GM18909 (cell line): ENCODE measurements around the gene DCAF6.
"Not testable (repeated sequence)": the region's sequence is repeated elsewhere in the genome, so short reads cannot be mapped to it uniquely, and the experiment has no call there.

Source experiments
- ATAC-seq: cut with Tn5 transposase; IDR thresholded peaks from one replicate; pipeline ENCODE4 v1.9.1; 2021; ENCODE audit warnings: mild to moderate bottlenecking; ENCODE audit not compliant: unreplicated experiment, poor library complexity

DCAF6 gene

DNA sequence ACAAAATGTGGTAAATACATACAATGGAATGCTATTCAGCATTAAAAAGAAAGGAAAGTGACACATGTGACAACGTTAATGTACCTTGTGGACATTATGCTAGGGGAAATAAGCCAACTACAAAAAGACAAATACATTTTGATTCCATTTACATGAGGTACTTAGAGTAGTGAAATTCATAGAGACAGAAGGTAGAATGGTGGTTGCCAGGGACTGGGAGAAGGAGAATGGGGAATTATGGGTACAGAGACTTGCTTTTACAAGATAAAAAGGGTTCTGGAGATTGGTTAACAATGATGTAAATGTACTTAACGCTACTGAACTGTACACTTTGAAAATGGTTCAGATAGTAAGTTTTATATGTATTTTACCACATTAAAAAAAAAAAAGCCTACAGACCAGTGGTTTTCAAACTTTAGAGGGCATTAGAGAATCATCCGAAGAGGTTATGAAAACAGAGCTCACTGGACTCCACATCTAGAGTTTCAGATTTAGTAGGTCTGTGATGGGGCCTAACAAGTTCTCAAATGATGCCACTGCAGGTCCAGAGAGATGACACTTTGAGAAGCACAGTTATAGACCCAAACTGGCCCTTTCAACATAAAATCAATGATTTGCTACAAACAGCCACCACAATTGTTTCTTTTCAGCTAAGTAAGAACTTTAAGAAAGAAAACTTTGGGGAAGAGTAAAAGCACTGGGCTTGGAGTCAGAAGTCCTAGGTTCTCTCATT, 13.0 kb upstream of the DCAF6 start:
- ATAC-seq: no peak

DNA sequence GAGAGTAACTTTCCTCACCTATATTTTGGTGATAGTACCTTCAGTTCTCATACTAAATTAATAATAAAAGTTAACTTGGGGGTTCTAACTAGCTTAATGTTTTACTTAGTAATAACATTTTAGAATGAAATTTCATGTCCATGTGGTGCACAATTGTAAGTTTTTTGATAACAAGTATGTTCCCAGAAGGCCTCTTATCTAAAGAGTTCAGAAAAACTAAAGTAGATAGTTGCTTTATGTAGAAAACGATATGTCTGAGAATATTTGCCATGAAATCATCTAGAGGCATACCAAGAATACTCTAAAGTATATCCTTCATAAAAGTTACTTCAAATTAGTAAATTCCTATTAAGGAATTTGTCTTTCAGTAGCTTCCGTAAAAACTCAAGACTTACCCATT, 12.4 kb upstream of the DCAF6 start:
- ATAC-seq: no peak

DNA sequence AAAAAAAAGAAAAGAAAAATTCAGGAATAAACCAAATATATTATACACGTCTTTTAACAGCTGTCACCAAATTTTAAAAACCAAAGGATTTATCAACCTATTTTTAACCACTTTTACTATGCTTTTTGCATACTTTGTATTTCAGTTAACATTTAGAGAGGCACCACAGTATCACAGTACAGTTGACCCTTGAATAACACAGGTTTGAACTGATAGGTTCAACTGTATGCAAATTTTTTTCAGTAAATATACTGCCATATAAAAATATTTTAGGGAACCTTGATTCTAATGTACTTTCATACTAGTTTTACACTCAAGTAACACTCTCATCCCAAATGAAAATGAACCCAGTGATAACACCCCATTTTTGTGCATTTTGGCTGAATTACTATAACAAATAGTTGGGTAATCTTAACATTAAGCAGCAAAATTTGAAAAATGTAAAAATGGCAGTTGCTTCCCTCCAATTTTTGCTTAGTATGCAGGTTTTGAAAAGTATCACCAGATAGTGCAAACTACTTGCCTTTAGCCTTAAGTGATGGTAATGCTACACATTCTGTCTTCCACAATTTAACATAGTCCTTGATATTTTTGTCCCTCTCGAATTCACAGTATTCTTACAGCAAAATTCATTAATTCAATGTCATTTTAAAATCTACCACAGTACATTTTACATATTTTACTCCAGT, 11.8 kb upstream of the DCAF6 start:
- ATAC-seq: no peak

DNA sequence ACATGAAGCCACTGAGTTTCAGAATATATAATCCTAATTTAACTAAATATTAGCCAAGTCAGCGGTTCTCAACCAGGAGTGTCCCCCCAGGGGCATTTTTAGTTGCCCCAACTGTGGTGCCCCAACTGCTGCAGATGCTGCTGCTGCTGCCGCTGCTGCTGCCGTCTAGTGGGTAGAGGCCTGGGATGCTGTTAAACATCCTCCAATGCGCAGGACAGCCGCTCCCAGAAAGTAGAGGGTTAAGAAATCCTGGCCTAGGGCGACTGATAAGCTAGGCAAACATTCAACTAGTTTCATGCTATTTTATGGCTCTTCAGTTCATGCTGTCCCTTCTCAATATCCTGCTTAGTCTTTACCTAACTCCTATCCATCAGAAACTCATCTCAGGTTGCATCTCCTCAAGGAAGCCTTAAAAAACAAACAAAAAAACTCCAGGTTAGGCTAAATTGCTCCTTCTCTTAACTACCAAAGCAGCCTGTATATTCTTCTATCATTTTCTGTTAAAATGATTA, 9.9 kb upstream of the DCAF6 start:
- no peak for ATAC-seq

DNA sequence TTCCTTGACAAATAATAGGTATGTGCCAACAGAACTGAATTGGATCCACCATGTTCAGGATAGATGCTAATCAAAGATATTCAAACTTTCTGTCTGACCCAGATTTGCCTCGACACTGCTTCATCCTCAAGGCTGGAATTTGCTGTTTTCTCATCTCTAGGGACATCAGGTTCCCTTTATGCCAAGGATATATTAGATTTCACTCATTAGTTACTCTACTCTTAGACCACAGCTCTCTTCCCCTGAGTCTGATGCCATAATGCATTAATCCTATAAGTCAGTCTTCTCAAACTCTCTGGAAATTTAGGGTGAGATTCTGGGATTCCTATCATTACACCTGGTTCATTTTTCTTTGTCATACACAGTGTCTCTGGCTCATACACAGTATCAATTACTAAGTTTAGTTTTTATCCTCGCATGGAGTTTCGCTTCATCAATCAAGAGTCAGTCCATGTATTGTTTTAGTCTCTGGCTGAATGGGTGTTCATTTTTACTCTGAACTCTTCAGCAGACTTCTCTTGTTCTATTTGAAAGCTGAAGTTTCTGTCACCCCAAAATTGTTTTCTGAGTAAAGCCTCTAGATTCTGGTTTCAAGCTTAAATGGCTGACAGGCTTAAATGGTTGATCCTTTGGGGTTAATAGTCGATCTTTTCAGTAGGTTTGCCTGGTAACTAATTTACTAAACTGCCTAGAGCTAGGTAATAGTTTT, 9.3 kb upstream of the DCAF6 start:
- peak; percentile 56 for ATAC-seq

DNA sequence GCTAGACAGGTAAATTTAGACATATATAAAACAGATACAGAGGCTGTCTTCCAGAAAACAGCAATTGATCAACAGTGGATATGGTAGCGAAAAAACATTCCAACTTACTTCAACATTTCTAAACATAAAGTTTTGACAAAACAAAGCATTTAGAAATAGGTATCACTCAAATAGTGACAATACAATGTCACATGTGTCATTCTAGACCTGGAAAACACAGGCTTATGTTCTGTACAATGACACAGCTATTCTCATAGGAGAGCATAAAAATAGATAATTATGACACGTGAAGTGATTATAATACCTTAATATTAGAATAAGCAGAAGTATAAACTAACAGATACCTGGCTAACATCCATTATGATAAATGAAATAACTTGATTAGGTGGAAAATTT, 8.0 kb upstream of the DCAF6 start:
- ATAC-seq: no peak

DNA sequence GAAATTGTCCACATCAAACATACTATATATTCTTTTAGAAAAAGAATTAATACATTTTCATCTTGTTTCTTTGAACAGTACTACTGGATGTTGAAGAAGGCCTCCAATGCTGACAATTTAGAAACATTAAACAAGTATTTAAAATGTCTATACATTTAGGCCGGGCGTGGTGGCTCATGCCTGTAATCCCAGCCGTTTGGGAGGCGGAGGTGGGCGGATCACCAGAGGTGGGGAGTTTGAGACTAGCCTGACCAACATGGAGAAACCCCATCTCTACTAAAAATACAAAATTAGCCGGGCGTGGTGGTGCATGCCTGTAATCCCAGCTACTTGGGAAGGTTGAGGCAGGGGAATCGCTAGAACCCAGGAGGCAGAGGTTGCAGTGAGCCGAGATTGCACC, 7.6 kb upstream of the DCAF6 start:
- not testable (repeated sequence) for ATAC-seq

DNA sequence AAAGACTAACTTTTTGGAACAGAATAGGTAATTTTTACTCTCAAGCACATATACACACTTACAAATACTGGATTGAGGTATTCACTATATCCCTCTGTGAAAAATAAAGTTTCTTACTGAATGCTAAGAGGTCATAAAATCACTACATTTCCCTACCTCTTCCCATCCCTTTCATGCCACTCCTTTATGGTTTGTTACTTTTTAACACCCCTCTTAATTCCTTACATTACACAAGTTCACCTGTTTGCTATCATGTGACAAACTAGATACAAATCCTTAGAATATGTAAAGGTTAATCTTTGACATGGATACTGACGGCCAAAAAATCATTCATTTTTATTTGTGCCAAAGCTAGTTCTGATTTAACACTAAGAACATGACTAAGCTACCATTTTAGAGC, 6.8 kb upstream of the DCAF6 start:
- ATAC-seq: no peak

DNA sequence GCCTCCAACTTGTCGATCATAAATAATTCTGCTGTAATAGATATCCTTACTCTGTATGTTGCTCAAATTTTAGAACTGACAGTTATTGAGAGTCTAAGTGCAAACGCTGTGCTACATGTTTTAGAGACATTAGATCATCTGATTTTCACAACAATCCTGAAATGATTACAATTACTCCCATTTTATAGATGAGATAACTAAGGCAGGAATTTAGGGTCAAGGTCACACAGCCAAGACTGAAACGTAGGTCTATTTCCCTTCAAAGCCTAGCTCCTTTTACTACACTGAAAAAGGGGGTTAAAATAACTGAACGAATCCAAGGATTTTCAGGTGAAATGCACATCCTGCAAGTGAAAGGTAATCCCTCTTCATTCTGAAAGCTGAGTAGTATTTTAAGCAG, 2.7 kb upstream of the DCAF6 start:
- no peak for ATAC-seq

DNA sequence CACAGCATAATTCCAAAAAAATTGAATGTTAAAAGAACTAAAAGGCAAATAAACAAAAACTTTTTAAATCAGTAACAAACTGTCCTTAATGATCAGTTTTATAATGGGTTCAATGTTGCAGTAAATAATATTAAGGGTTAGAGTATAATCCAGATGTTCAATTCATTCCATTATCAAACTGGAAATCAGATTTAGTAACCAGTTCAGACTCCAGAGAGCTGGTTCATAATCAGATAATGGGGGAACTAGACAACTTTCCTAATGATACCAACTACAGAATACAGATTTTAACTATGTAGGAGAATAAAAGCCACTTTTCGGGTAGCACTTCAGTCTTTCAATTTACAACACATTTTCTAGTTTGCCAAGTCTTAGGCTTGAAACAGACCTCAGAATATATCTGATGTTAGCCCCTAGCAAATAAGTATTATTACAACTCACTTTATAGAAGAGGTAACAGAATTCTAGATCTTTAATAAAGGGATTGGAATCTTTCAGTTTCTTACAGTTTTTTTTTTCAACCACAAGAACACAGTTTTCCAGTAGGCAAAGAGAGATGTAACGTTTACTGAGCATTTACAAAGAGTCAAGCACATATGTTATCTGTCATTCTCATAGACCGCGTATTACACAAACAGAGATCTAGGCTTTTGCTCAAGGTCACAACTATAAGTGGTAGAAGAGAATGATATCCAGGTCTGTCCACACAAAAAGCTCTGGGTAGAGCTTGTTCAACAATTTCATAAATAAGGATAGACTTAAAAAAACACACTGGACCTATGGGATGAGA, 1.9 kb upstream of the DCAF6 start:
- no peak for ATAC-seq

DNA sequence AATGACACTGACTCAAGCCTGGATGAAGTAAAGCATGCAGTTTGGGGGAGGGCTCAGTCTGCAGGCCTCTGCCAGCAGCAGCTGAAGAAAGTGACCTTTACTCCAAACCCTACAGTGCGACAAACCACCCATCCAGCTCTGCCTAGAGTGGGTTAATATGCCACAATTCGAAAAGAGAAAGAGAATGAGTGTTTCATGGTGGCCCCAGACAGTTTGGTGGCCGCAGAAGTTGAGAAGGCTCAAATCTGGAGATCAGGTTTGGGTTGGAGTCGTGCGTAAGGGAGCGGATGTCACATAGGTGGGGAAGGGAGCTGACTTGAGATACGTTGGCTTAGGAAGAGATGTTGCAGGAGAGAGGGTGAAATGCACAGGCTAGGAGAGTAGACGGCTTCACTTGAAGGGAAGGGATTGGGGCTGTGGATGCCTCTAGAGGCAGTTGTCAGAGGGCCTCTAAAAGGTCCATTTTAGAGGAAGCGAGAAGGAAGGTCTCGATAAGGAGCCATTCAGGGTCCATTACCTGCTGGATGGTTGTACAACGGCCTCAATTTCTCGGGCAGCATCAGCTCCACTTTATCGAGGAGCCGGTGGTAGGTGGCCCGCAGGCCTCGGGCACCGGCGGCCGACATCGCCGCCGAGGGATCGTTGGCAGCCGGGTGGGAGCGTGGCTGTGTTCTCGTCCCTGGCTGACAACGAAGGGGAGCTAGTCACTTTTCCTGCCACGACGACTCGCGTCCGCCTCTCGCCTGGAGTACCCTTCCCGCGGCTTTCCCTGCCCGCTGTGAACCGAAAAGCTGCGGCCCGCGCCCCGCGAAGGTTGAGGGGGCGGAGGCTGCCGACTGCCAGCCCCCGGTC, 1.0 kb upstream of the DCAF6 start:
- ATAC-seq: peak; percentile 13

DNA sequence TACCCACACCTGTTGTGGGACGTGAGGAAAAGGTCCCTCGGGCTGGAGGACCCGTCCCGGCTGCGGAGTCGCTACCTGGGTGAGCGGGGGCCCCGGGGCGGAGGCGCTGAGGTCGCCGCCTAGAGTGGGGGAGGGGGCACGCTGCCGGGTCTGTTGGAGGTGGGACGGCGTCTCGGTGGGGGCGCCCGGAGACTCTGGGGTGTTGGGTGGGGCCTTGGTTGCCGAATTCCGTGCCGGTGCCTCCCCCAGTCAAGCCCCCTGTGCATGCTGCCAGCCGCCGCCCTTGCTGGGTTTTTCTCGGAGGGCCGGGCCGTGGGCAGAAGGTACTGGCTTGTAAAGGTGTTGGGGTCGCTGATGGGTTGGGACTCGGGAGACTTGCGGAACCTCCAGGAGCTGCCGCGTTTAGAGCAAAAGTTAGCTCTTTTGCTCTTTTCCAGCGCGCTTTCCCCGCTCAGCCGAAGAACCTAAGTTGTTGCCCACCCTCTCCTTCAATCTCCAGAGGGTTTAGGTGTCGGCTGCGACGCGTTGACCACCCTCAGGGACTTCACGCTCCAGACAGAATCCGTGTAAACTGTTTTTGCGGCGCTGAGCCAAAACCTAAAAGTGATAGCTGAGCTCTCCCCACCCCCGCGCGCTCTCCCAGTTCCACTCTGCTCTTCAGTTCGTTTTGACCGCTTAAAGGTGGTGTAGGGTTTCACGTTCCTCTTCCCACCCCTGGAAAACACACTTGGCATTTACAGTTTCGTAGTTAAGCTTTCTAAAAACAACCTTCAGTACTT, 636 bp downstream of the DCAF6 start, which contains the start of gene MPC2:
Gene MPC2 (minus strand): TSS at position 143 of the 779 bp plus-strand sequence. CDS start 1,231 bp downstream, outside the sequence.
- peak; percentile 21 for ATAC-seq

DNA sequence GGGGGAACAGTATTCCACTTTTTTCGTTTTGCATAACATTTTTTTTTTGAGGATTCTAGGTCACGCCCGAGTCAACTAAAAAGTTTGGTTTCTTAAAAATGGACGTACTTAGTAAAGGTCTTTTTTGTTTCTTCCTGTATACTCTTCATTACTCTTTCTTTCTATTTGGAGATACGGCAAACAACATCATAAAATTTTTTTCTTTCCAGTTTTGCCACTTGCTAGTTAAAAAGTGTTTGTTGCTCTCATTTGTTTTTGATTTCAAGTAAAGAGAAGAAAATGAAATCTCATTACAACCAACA, 1.2 kb downstream of the DCAF6 start:
- no peak for ATAC-seq

DNA sequence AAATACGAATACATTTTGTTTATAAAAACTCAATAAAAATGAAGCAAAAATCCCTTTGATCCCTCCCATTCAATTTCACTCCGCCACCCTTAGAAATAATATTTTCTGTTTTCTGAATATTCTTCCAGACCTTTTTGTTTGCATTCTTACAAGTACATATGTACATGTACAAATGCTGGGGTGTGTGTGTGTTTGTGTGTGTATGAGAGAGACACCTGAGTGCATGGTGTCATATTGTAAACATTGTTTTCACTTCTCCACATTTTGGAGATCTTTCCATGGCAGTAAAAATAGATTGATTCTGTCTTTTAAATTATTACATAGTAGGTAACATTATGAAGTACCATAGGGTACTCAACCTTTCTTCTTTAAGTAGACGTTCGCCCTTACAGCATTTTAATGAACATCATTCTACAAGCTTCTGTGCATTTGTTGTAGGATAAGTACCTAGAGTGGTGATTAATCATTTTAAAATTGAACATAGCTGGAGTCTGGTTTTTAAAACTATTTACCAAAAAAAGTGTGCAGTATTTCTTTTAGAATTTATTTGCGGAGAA, 1.7 kb downstream of the DCAF6 start:
- no peak for ATAC-seq

DNA sequence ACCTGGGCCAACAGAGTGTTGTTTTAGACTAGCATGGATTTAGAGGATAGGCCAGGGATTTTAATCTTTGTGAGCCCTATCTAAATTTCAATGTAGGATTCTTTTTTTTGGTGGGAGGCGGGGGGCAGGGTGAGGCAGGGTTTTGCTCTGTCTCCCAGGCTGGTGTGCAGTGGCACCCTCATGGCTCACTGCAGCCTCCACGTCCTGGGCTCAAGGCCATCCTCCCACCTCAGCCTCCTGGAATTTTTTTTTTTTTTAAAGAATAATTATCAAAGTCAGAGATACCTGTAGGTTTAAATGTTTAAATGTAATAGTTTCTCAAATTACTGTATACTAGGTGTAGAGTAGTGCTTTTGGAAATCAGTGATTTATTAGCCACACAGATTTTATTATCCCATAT, 3.8 kb downstream of the DCAF6 start:
- no peak for ATAC-seq

DNA sequence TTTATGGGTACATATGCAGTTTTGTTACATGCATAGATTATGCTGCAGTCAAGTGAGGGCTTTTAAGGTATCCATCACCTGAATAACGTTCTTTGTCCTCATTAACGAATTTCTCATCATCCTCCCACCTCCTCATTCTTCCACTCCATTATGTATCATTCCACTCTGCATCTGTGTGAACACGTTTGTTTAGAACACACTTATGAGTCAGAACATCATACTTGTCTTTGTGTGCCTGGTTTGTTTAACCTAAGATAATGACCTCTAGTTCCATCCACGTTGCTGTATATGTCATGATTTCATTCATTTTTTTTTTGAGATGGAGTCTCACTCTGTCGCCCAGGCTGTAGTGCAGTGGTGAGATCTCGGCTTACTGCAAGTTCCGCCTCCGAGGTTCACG, 7.1 kb downstream of the DCAF6 start:
- no peak for ATAC-seq

DNA sequence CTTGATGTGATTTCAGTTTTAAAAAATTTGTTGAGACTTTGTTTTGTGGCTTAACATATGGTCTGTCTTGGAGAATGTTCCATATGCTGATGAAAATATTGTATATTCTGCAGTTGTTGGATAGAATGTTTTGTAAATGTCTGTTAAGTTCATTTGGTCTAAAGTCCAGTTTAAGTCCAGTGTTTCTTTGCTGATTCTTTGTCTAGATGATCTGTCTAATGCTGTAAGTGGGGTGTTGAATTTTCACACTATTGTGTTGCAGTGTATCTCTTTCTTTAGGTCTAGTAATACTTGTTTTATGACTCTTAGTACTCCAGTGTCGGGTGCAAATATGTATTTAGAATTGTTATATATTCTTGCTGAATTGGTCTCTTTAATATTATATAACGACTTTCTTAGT, 11.2 kb downstream of the DCAF6 start:
- no peak for ATAC-seq

DNA sequence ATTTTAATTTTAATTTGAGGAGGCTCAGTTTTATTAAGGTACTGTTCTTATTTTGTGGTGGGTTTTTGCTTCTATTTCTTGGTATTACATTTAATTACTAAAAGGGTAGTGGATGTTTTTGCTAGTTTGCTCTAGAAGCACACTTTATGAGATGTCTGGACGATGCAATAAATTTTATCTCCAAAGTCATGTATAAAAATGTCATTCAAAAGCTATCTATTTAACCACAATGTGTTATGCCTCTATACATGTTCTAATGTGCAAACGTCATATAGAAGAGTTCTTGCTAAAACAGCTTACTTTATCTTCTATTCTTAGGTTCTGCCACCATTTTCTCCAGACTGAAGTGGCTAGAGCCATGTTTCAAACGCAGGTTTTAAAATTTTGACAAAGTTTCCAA, 13.3 kb downstream of the DCAF6 start:
- no peak for ATAC-seq

DNA sequence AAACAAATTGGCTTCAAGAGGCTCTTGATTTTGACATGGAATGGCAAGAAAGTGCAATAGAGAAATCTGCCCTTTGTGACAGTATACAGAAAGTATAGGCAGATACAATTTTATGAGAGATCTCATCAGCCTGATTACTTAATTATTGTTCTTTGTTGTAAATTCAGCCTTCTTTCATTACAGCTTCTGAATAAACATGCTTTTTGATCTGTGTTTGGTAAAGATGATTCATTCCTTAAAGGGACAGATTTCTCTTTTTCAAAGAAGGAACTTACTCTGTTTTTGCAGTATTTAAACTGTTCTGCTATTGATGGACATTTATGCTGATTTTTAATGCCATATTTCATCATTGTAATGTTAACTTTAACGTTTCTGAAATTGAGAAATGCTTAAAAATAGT, 14.1 kb downstream of the DCAF6 start:
- ATAC-seq: no peak
